Gastrocnemius medialis (tissue), 4 donors: ENCODE results near the gene AP3B1. TPM values are rescaled to one million over a fixed set of nuclear protein-coding genes. Genes with fewer than 3 reads are reported as not detected.
A peak's percentile ranks its signal among the peaks of the same experiment; 100 is the strongest.

ENCODE experiments used
- ATAC-seq, 2 donors: fragments of 150-250 bp; one replicate each; pipeline ENCODE4 v1.9.1; 2016
- DNase-seq, 2 donors: peaks; one replicate each; pipeline ENCODE4 v3.0.0-alpha.2; 2019
- H3K27ac ChIP-seq, 4 donors: fragments of 200-600 bp; sonication (generic); 1 replicate in 1 of 4; 2 replicates in 3 of 4; pipeline ENCODE4 v1.5.1; 2016 to 2018; ENCODE audit warnings: mild to moderate bottlenecking in 2 of 4, moderate library complexity in 1 of 4
- H3K27me3 ChIP-seq, 3 donors: fragments of 200-600 bp; sonication (generic) in 2 of 3; 1 replicate in 1 of 3; 2 replicates in 2 of 3; pipeline versions ENCODE4 v1.5.1 to v1.6.0; 2016 to 2019; ENCODE audit warnings: mild to moderate bottlenecking in 1 of 3, moderate library complexity in 1 of 3
- H3K36me3 ChIP-seq, 2 donors: fragments of 200-600 bp; sonication (generic) in 1 of 2; one replicate each; pipeline ENCODE4 v1.5.1; 2017 to 2018
- H3K4me1 ChIP-seq, 2 donors: fragments of 200-600 bp; sonication (generic) in 1 of 2; one replicate each; pipeline ENCODE4 v1.5.1; 2016 to 2017; ENCODE audit warnings: mild to moderate bottlenecking in 2 of 2
- H3K4me3 ChIP-seq, 4 donors: fragments of 200-600 bp; sonication (generic) in 3 of 4; 1 replicate in 1 of 4; 2 replicates in 3 of 4; pipeline ENCODE4 v1.5.1; 2016 to 2019; ENCODE audit warnings: mild to moderate bottlenecking in 2 of 4
- H3K9me3 ChIP-seq, 3 donors: fragments of 200-600 bp; sonication (generic) in 2 of 3; 1 replicate in 1 of 3; 2 replicates in 2 of 3; pipeline ENCODE4 v1.5.1; 2016 to 2019
- CTCF ChIP-seq, 5 experiments: fragments of 450-650 bp in 3 of 5; fragments of 200-600 bp in 2 of 5; sonication (generic) in 2 of 5; IDR thresholded peaks in 4 of 5; conservative IDR thresholded peaks in 1 of 5; 1 replicate in 4 of 5; 2 replicates in 1 of 5; pipeline ENCODE4 v1.5.1; 2016 to 2019; ENCODE audit warnings: antibody characterized with exemption in 5 of 5, mild to moderate bottlenecking in 3 of 5, moderate library complexity in 3 of 5
- POLR2A ChIP-seq, 2 donors: fragments of 450-650 bp; IDR thresholded peaks; one replicate each; pipeline ENCODE4 v1.6.1; 2017; ENCODE audit warnings: antibody characterized with exemption in 2 of 2, mild to moderate bottlenecking in 2 of 2, moderate library complexity in 2 of 2
- in situ Hi-C, 4 donors: fragments of 200-750 bp; cut with MboI; loops; one replicate each; pipeline versions ENCODE4 v1.15.0 to v1.8.0; 2017; ENCODE audit warnings: low sequenced_read_pairs in 4 of 4
- intact Hi-C: fragments of 100-400 bp; cut with DNase I; formaldehyde crosslinking; loops from one replicate; pipeline ENCODE4 v1.15.1; 2023; ENCODE audit warnings: low total_unique reads
- total RNA-seq, 4 donors: library from RNA; depleted of rRNA; stranded (reverse); fragments of >200 nt; gene quantifications; one replicate each; pipeline versions ENCODE4 v1.1.0 to v1.2.3, GENCODE V29; 2016

AP3B1 gene
- total RNA-seq, 4 donors from 2014 or later = 17.9 to 26.0 (median 22.6) TPM

DNA sequence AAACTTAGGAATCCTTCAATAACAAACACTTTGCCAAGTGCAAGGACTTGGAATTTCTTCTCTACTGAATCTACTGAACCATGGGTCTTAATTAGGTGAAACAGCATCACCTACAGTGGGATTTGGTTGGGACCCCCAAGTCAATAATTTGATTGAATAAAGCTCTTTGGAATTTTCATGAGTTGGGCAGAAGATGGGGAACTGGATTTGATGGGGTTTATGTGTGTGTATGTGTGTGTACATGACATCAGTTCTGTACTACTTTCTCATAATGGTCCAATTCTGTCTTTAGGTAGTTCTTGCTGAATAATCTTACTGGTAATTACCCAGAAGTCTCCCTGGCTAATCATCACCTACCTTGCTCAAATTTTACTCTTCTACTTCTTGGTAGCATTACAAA, 319.9 kb downstream of the AP3B1 start:
- peaks cover 0 to 4% of the 10 kb centered on the region in 2 donors for H3K4me1 ChIP-seq
- no peaks in the 10 kb centered on the region for H3K9me3 ChIP-seq
- peaks cover 33 to 48% (median 40%) of the 10 kb centered on the region in 3 donors for H3K27me3 ChIP-seq
- no peak overlapping the region for H3K4me3 ChIP-seq
- TF ChIP-seq CTCF (IDR thresholded peaks at IDR 0.05 in 4 of 5, conservative IDR thresholded peaks at IDR 0.05 in 1 of 5) (no peak), POLR2A (IDR thresholded peaks at IDR 0.05) (no peak)
- H3K36me3 ChIP-seq = no peaks in the 10 kb centered on the region
- DNase-seq (no peak), ATAC-seq (no peak)
- no peak overlapping the region for H3K27ac ChIP-seq
- intact Hi-C loops (no loop called here), in situ Hi-C loops (no loop called here)

- ATAC-seq (no peak), DNase-seq (no peak)
- in situ Hi-C loops = no loop called here
These were observed 321.3 kb downstream of the AP3B1 start for GRCh38 chr5:77973253-77973609.

GRCh38 chr5:77972469-77973252, 321.8 kb downstream of the AP3B1 start:
- DNase-seq (no peak), ATAC-seq (no peak)
- intact Hi-C loops = no loop called here
- Histone ChIP-seq H3K27ac (no peak overlapping the region), H3K9me3 (no peaks in the 10 kb centered on the region), H3K27me3 (peaks cover 33 to 52% (median 37%) of the 10 kb centered on the region in 3 donors), H3K4me1 (peaks cover 0 to 4% of the 10 kb centered on the region in 2 donors), H3K36me3 (no peaks in the 10 kb centered on the region), H3K4me3 (peak overlapping the region; percentile 20 to 55 (median 34))
- TF ChIP-seq CTCF (IDR thresholded peaks at IDR 0.05 in 4 of 5, conservative IDR thresholded peaks at IDR 0.05 in 1 of 5) = peak in 1 of 5 experiments; percentile 22
- no peak for TF ChIP-seq POLR2A (IDR thresholded peaks at IDR 0.05)
- in situ Hi-C loops = no loop called here

More at GRCh38 chr5:77973253-77973609, 321.3 kb downstream of the AP3B1 start:
- Histone ChIP-seq H3K9me3 (no peaks in the 10 kb centered on the region), H3K4me3 (peak overlapping the region in 2 of 4 donors; percentile 34 to 55), H3K36me3 (no peaks in the 10 kb centered on the region), H3K27ac (no peak overlapping the region), H3K27me3 (peaks cover 33 to 52% (median 38%) of the 10 kb centered on the region in 3 donors), H3K4me1 (peaks cover 0 to 4% of the 10 kb centered on the region in 2 donors)
- intact Hi-C loops = no loop called here
- TF ChIP-seq CTCF (IDR thresholded peaks at IDR 0.05 in 4 of 5, conservative IDR thresholded peaks at IDR 0.05 in 1 of 5) (no peak), POLR2A (IDR thresholded peaks at IDR 0.05) (no peak)

GRCh38 chr5:77971776-77972468, 322.6 kb downstream of the AP3B1 start:
- intact Hi-C loops = no loop called here
- peaks cover 0 to 4% of the 10 kb centered on the region in 2 donors for H3K4me1 ChIP-seq
- DNase-seq = no peak
- H3K36me3 ChIP-seq = no peaks in the 10 kb centered on the region
- in situ Hi-C loops = no loop called here
- H3K27ac ChIP-seq = no peak overlapping the region
- TF ChIP-seq POLR2A (IDR thresholded peaks at IDR 0.05) (no peak), CTCF (IDR thresholded peaks at IDR 0.05 in 4 of 5, conservative IDR thresholded peaks at IDR 0.05 in 1 of 5) (no peak)
- ATAC-seq = no peak
- H3K9me3 ChIP-seq = no peaks in the 10 kb centered on the region
- H3K27me3 ChIP-seq = peaks cover 33 to 52% (median 37%) of the 10 kb centered on the region in 3 donors
- peak overlapping the region in 3 of 4 donors; percentile 34 to 55 (median 35) for H3K4me3 ChIP-seq
